IMR-90 (cell line): ENCODE data around the gene SLC35F1. TPM values are rescaled to one million over a fixed set of nuclear protein-coding genes. Genes with fewer than 3 reads are reported as not detected.

Experiments used
- ATAC-seq: fragments of 200-7000 bp; cut with Tn5 transposase; 2 replicates; pipeline ENCODE4 v1.9.1; 2020; ENCODE audit warnings: low read depth, mild to moderate bottlenecking, moderate library complexity
- BruUV-seq: library from RNA; stranded (reverse); fragments of 400-500 nt; replicated peaks from 2 replicates; lab custom pipeline; 2021; lab: Mats Ljungman, UMichigan
- CTCF ChIA-PET: fragments of 300-600 bp; formaldehyde crosslinking; extraction: SDS; loops from one replicate; lab custom pipeline; 2021; ENCODE audit warnings: antibody characterized with exemption; lab: Yijun Ruan, JAX
- POLR2A ChIA-PET: fragments of 300-600 bp; sonication (Branson Sonifier 250); formaldehyde crosslinking; loops from one replicate; lab custom pipeline; 2022; ENCODE audit warnings: antibody characterized with exemption; ENCODE audit not compliant: unreplicated experiment; lab: Charles Lee
- DNase-seq: peaks from one replicate; pipeline ENCODE4 v3.0.0; 2013
- H2AFZ ChIP-seq: replicated peaks from 2 replicates; pipeline ENCODE3; 2013; ENCODE audit warnings: low read length, mild to moderate bottlenecking; ENCODE audit not compliant: poor library complexity
- H2AK5ac ChIP-seq: 2 replicates; pipeline ENCODE4 v1.6.1; 2013; ENCODE audit warnings: low read depth, low read length, inconsistent platforms
- H2AK9ac ChIP-seq: replicated peaks from 2 replicates; pipeline ENCODE3; 2013; ENCODE audit warnings: mild to moderate bottlenecking, low read depth, low read length, moderate library complexity; ENCODE audit not compliant: poor library complexity
- H2BK120ac ChIP-seq: 2 replicates; pipeline ENCODE4 v1.6.1; 2013; ENCODE audit warnings: low read depth, low read length, inconsistent platforms
- H2BK15ac ChIP-seq: 3 replicates; pipeline ENCODE4 v1.6.1; 2013; ENCODE audit warnings: low read depth, low read length, inconsistent platforms
- H2BK20ac ChIP-seq: 2 replicates; pipeline ENCODE4 v1.6.1; 2013; ENCODE audit warnings: low read depth, mild to moderate bottlenecking, inconsistent platforms, low read length, moderate library complexity
- H2BK5ac ChIP-seq: 2 replicates; pipeline ENCODE4 v1.6.1; 2013; ENCODE audit warnings: mild to moderate bottlenecking, low read depth, low read length, inconsistent platforms; ENCODE audit not compliant: poor library complexity, severe bottlenecking
- H3K14ac ChIP-seq: replicated peaks from 2 replicates; pipeline ENCODE4 v1.6.1; 2013; ENCODE audit warnings: low read depth, low read length, inconsistent platforms
- H3K18ac ChIP-seq: 2 replicates; pipeline ENCODE4 v1.6.1; 2013; ENCODE audit warnings: low read depth, low read length, control low read depth
- H3K23ac ChIP-seq: 2 replicates; pipeline ENCODE4 v1.6.1; 2013; ENCODE audit warnings: low read depth, low read length, inconsistent platforms
- H3K27ac ChIP-seq: 2 replicates; pipeline ENCODE4 v1.5.1; 2013; ENCODE audit warnings: mild to moderate bottlenecking, control low read depth, low read length; ENCODE audit not compliant: insufficient read depth
- H3K27me3 ChIP-seq: 2 replicates; pipeline ENCODE4 v1.6.1; 2013; ENCODE audit warnings: low read length; ENCODE audit not compliant: control insufficient read depth, insufficient read depth
- H3K36me3 ChIP-seq: 2 replicates; pipeline ENCODE4 v1.6.1; 2013; ENCODE audit warnings: low read length, mixed read lengths; ENCODE audit not compliant: control insufficient read depth, insufficient read depth
- H3K4ac ChIP-seq: 2 replicates; pipeline ENCODE4 v1.6.1; 2013; ENCODE audit warnings: low read depth, low read length, inconsistent platforms
- H3K4me1 ChIP-seq: 2 replicates; pipeline ENCODE4 v1.6.1; 2013; ENCODE audit warnings: low read length, mixed read lengths; ENCODE audit not compliant: control insufficient read depth, insufficient read depth
- H3K4me2 ChIP-seq: 2 replicates; pipeline ENCODE4 v1.6.1; 2013; ENCODE audit warnings: low read depth, mild to moderate bottlenecking, control low read depth, low read length, moderate library complexity
- H3K4me3 ChIP-seq: 2 replicates; pipeline ENCODE4 v1.5.1; 2013; ENCODE audit warnings: low read depth, mild to moderate bottlenecking, control low read depth, low read length, moderate library complexity; ENCODE audit not compliant: insufficient read depth
- H3K56ac ChIP-seq: 2 replicates; pipeline ENCODE4 v1.6.1; 2013; ENCODE audit warnings: low read length, inconsistent platforms; ENCODE audit not compliant: insufficient read depth; ENCODE audit errors: extremely low read depth
- H3K79me1 ChIP-seq, 2 experiments: 2 replicates each; pipeline ENCODE4 v1.6.1; 2013; ENCODE audit warnings: low read length in 2 of 2, inconsistent platforms in 1 of 2, low read depth in 1 of 2
- H3K9ac ChIP-seq: 2 replicates; pipeline ENCODE4 v1.6.1; 2013; ENCODE audit warnings: low read depth, low read length, control low read depth
- H3K9me1 ChIP-seq: 2 replicates; pipeline ENCODE4 v1.6.1; 2013; ENCODE audit warnings: low read length, inconsistent platforms; ENCODE audit not compliant: insufficient read depth
- H3K9me3 ChIP-seq: 2 replicates; pipeline ENCODE4 v1.6.1; 2013; ENCODE audit warnings: low read length; ENCODE audit not compliant: control insufficient read depth, insufficient read depth
- H4K20me1 ChIP-seq: 2 replicates; pipeline ENCODE4 v1.6.1; 2013; ENCODE audit warnings: low read length, inconsistent platforms; ENCODE audit not compliant: insufficient read depth
- H4K5ac ChIP-seq: 2 replicates; pipeline ENCODE4 v1.6.1; 2013; ENCODE audit warnings: mild to moderate bottlenecking, low read depth, low read length, control low read depth
- H4K8ac ChIP-seq, 2 experiments: 2 replicates each; pipeline ENCODE4 v1.6.1; 2013; ENCODE audit warnings: low read depth in 2 of 2, low read length in 2 of 2, control low read depth in 1 of 2, inconsistent platforms in 1 of 2
- H4K91ac ChIP-seq: 2 replicates; pipeline ENCODE4 v1.6.1; 2013; ENCODE audit warnings: low read depth, low read length, inconsistent platforms; ENCODE audit not compliant: insufficient read depth
- BHLHE40 ChIP-seq: fragments of 150-350 bp; IDR thresholded peaks from 2 replicates; pipeline ENCODE4 v1.6.1; 2016; ENCODE audit warnings: mild to moderate bottlenecking, low read depth, low read length
- CEBPB ChIP-seq: IDR thresholded peaks from 2 replicates; pipeline ENCODE4 v1.6.1; 2012; ENCODE audit warnings: low read depth, low read length, improper control_type of control experiment
- CHD1 ChIP-seq: IDR thresholded peaks from 2 replicates; pipeline ENCODE4 v1.6.1; 2012; ENCODE audit warnings: low read depth, low read length, improper control_type of control experiment
- ELK1 ChIP-seq: fragments of 150-350 bp; IDR thresholded peaks from 2 replicates; pipeline ENCODE4 v1.6.1; 2016; ENCODE audit warnings: low read depth, mild to moderate bottlenecking, low read length, moderate library complexity, borderline replicate concordance
- MAZ ChIP-seq: IDR thresholded peaks from 2 replicates; pipeline ENCODE4 v1.6.1; 2012; ENCODE audit warnings: low read depth, mild to moderate bottlenecking, low read length, improper control_type of control experiment, moderate library complexity, borderline replicate concordance
- MXI1 ChIP-seq: IDR thresholded peaks from 2 replicates; pipeline ENCODE4 v1.6.1; 2012; ENCODE audit warnings: low read depth, mild to moderate bottlenecking, low read length, moderate library complexity, borderline replicate concordance
- RAD21 ChIP-seq: IDR thresholded peaks from 2 replicates; pipeline ENCODE4 v1.6.1; 2012; ENCODE audit warnings: low read length, improper control_type of control experiment
- RFX5 ChIP-seq: IDR thresholded peaks from 2 replicates; pipeline ENCODE4 v1.8.0; 2012; ENCODE audit warnings: low read depth, mild to moderate bottlenecking, low read length, moderate library complexity
- USF2 ChIP-seq: fragments of 150-350 bp; IDR thresholded peaks from 2 replicates; pipeline ENCODE4 v1.6.1; 2017; ENCODE audit warnings: mild to moderate bottlenecking, antibody characterized with exemption, low read length, low read depth
- WGBS, 2 experiments: methylation state at CpG; one replicate each; pipeline versions ENCODE4 v1.1.5 to v1.1.7; 2013; ENCODE audit warnings: missing lambda C conversion rate in 2 of 2; ENCODE audit not compliant: insufficient read length in 1 of 2; ENCODE audit errors: extremely low coverage in 2 of 2; 5-methylcytosine and 5-hydroxymethylcytosine counted together
- dilution Hi-C: fragments of 300-500 bp; cut with HindIII; formaldehyde crosslinking; loops from one replicate; pipeline ENCODE4 v1.14.3; 2018; ENCODE audit warnings: low sequenced_read_pairs; ENCODE audit not compliant: unreplicated experiment
- in situ Hi-C: fragments of 300-500 bp; cut with MboI; formaldehyde crosslinking; loops from 3 replicates; pipeline ENCODE4 v1.14.3; 2019; ENCODE audit warnings: low sequenced_read_pairs, inconsistent platforms, mixed read lengths
- intact Hi-C: fragments of 100-400 bp; cut with micrococcal nuclease; formaldehyde crosslinking; loops from 2 replicates; pipeline ENCODE4 v1.10.0; 2022
- polyA plus RNA-seq, 3 experiments: library from polyadenylated mRNA; depleted of rRNA; stranded (reverse); fragments of >200 nt; gene quantifications; 2 replicates each; pipeline ENCODE4 v1.2.3, GENCODE V29; 2012; ENCODE audit warnings: low replicate concordance in 1 of 3
- total RNA-seq: library from RNA; depleted of rRNA; stranded (reverse); fragments of >200 nt; gene quantifications from 2 replicates; pipeline ENCODE4 v1.2.3, GENCODE V29; 2012

Gene SLC35F1
- total and polyA plus RNA-seq, 2 of the 4 experiments (the other 2 are of a cell fraction) = not detected

- Histone ChIP-seq H4K5ac (no peak overlapping the region), H3K79me1 (no peaks in the 10 kb centered on the region), H4K91ac (no peak overlapping the region), H3K9ac (no peak overlapping the region), H2BK15ac (no peak overlapping the region), H3K4me3 (no peak overlapping the region), H2AK9ac (no peak overlapping the region), H3K27me3 (peaks cover 18% of the 10 kb centered on the region), H2AFZ (no peak overlapping the region), H3K9me1 (no peaks in the 10 kb centered on the region), H4K8ac (no peak overlapping the region), H2BK120ac (no peak overlapping the region), H4K20me1 (no peaks in the 10 kb centered on the region), H3K27ac (no peak overlapping the region), H3K14ac (no peak overlapping the region), H3K4me2 (no peak overlapping the region), H3K18ac (no peak overlapping the region), H2AK5ac (no peak overlapping the region), H3K23ac (no peak overlapping the region), H3K56ac (no peak overlapping the region), H2BK5ac (no peak overlapping the region), H3K36me3 (no peaks in the 10 kb centered on the region), H2BK20ac (no peak overlapping the region), H3K4me1 (no peaks in the 10 kb centered on the region), H3K9me3 (no peaks in the 10 kb centered on the region), H3K4ac (no peak overlapping the region)
- TF ChIP-seq CEBPB = no peak
- TF ChIP-seq USF2 = no peak
- no peak for TF ChIP-seq MAZ
- no peak for TF ChIP-seq ELK1
- no peak for TF ChIP-seq RAD21
- TF ChIP-seq CHD1 = no peak
- TF ChIP-seq RFX5 = no peak
- no peak for TF ChIP-seq MXI1
- no peak for TF ChIP-seq BHLHE40
- no peak for DNase-seq
- intact Hi-C loops = no loop called here
- ATAC-seq = no peak
- dilution Hi-C loops = no loop called here
- in situ Hi-C loops = no loop called here
- BruUV-seq = no TSS peak
- 23% methylated on average over 8 of the region's 45 CpGs; no CpG with 5 or more reads in 1 of the 2 experiments for WGBS, 2 experiments
- POLR2A ChIA-PET = no interaction called here
- CTCF ChIA-PET = no interaction called here
Observed at GRCh38 chr6:117908246-117909068, 1.4 kb downstream of the SLC35F1 start.
